A549 (cell line): ENCODE results near the gene CPZ.

Experiments used
- CTCF ChIP-seq: fragments of >200 bp; sonication (Bioruptor Twin); formaldehyde crosslinking; IDR thresholded peaks from 3 replicates; pipeline ENCODE4 v1.5.1; 2016
- EHF ChIP-seq: fragments of 250-450 bp; sonication (Bioruptor Pico); IDR thresholded peaks from 2 replicates; pipeline ENCODE4 v1.5.0; 2020; ENCODE audit warnings: mild to moderate bottlenecking
- EP300 ChIP-seq, 2 experiments: fragments of >200 bp; sonication (Bioruptor Twin); formaldehyde crosslinking; IDR thresholded peaks; 2 replicates in 1 of 2; 3 replicates in 1 of 2; pipeline ENCODE4 v1.6.1; 2016 to 2017
- JUN ChIP-seq, 2 experiments: fragments of >200 bp; sonication (Bioruptor Twin); formaldehyde crosslinking; IDR thresholded peaks; 2 replicates in 1 of 2; 3 replicates in 1 of 2; pipeline ENCODE4 v1.6.1; 2016 to 2017
- POLR2A ChIP-seq: IDR thresholded peaks from 2 replicates; pipeline ENCODE4 v1.6.1; 2012; ENCODE audit warnings: mild to moderate bottlenecking, low read length
- REST ChIP-seq: fragments of 200-600 bp; sonication (generic); IDR thresholded peaks from 2 replicates; pipeline ENCODE4 v1.6.1; 2016; ENCODE audit warnings: antibody characterized with exemption, mild to moderate bottlenecking, moderate library complexity
- ZC3H11A ChIP-seq: fragments of 450-650 bp; IDR thresholded peaks from 2 replicates; pipeline ENCODE4 v1.6.1; 2014; ENCODE audit warnings: antibody characterized with exemption, mild to moderate bottlenecking
- ZFP36 ChIP-seq: fragments of 450-650 bp; IDR thresholded peaks from 2 replicates; pipeline ENCODE4 v1.6.1; 2014; ENCODE audit warnings: borderline replicate concordance; ENCODE audit not compliant: partially characterized antibody

GRCh38 chr4:8558080-8558960, 34.2 kb upstream of the CPZ start:
- no peak for TF ChIP-seq JUN (IDR thresholded peaks at IDR 0.05)
- TF ChIP-seq EP300 (IDR thresholded peaks at IDR 0.05), result no peak
- TF ChIP-seq ZFP36, result no peak
- no peak for TF ChIP-seq CTCF
- no peak for TF ChIP-seq REST
- TF ChIP-seq ZC3H11A, result no peak
- TF ChIP-seq POLR2A, result no peak
- TF ChIP-seq EHF, result no peak
